ENCODE results near the gene RPE65. TPM values are rescaled to one million over a fixed set of nuclear protein-coding genes. Genes with fewer than 3 reads are reported as not detected.

Gene RPE65
- total RNA-seq, 1 experiment from 2014 or later, result not detected

DNA sequence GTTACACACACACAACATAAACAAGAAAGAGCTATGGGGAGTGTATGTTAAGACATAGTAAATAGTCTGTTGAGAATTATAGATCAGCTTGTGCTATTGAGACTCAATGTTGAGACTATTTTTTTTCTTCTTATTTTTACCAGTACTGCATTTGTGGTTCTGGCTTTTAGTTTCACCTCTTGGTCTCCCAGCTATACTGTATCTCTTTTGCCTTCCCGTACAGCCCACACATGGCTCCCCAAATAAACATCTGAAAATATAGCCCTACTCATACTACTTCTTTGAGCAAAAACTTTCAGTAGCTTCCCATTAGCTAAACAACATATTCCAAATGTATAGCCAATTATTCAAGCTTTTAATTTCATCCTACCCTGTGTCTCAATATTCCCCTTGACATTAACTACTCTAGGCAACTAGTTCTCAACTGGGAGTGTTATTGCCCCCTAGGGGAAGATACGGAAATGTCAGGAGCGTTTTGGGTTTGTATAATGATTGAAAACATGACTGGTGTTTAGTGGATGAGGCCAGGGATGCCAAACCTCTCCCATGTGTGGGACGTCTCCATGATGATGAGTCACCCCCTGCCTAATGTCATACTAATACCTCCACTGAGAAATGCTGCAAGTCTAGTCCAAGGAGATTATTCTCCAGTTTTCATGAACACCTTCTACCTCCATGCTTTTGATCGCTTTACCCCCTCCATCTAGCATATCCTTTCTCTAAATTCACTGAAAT lies 6.8 kb downstream of the RPE65 start:
- Mint-ChIP-seq H3K27me3 (ENCODE audit: low read depth) (no peaks in the 10 kb centered on the region), H3K4me1 (peaks cover 13% of the 10 kb centered on the region), H3K27ac (no peak overlapping the region), H3K4me3 (no peak overlapping the region), H3K9me3 (no peaks in the 10 kb centered on the region), H3K36me3 (no peaks in the 10 kb centered on the region)
- TF ChIP-seq ZNF671 (CRISPR knock-in tag; IDR thresholded peaks at IDR 0.05) (no peak), MXD4 (CRISPR knock-in tag; IDR thresholded peaks at IDR 0.05; ENCODE audit: borderline replicate concordance) (no peak)
- TF ChIP-seq, protein P1, sequence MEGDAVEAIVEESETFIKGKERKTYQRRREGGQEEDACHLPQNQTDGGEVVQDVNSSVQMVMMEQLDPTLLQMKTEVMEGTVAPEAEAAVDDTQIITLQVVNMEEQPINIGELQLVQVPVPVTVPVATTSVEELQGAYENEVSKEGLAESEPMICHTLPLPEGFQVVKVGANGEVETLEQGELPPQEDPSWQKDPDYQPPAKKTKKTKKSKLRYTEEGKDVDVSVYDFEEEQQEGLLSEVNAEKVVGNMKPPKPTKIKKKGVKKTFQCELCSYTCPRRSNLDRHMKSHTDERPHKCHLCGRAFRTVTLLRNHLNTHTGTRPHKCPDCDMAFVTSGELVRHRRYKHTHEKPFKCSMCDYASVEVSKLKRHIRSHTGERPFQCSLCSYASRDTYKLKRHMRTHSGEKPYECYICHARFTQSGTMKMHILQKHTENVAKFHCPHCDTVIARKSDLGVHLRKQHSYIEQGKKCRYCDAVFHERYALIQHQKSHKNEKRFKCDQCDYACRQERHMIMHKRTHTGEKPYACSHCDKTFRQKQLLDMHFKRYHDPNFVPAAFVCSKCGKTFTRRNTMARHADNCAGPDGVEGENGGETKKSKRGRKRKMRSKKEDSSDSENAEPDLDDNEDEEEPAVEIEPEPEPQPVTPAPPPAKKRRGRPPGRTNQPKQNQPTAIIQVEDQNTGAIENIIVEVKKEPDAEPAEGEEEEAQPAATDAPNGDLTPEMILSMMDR (IDR thresholded peaks at IDR 0.05), result peak; percentile 50
- TF ChIP-seq, protein P2, sequence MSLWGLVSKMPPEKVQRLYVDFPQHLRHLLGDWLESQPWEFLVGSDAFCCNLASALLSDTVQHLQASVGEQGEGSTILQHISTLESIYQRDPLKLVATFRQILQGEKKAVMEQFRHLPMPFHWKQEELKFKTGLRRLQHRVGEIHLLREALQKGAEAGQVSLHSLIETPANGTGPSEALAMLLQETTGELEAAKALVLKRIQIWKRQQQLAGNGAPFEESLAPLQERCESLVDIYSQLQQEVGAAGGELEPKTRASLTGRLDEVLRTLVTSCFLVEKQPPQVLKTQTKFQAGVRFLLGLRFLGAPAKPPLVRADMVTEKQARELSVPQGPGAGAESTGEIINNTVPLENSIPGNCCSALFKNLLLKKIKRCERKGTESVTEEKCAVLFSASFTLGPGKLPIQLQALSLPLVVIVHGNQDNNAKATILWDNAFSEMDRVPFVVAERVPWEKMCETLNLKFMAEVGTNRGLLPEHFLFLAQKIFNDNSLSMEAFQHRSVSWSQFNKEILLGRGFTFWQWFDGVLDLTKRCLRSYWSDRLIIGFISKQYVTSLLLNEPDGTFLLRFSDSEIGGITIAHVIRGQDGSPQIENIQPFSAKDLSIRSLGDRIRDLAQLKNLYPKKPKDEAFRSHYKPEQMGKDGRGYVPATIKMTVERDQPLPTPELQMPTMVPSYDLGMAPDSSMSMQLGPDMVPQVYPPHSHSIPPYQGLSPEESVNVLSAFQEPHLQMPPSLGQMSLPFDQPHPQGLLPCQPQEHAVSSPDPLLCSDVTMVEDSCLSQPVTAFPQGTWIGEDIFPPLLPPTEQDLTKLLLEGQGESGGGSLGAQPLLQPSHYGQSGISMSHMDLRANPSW (CRISPR knock-in tag; conservative IDR thresholded peaks at IDR 0.05; ENCODE audit: low read depth), result no peak
- ATAC-seq (peak; percentile 85), DNase-seq (ENCODE audit: low spot score) (peak; percentile 48)
- ChIA-PET CTCF (interaction anchor here (0.7 to 2.1 kb wide), 8 partner anchors 10 to 326 kb away, joined by 3 to 11 read pairs (median 4); no protein-coding TSS in a partner anchor), POLR2A (no interaction called here)

- Mint-ChIP-seq H3K27me3 (ENCODE audit: low read depth) (no peaks in the 10 kb centered on the region), H3K4me3 (no peak overlapping the region), H3K4me1 (peaks cover 18% of the 10 kb centered on the region), H3K27ac (no peak overlapping the region), H3K36me3 (no peaks in the 10 kb centered on the region), H3K9me3 (no peaks in the 10 kb centered on the region)
- DNase-seq (ENCODE audit: low spot score) (no peak), ATAC-seq (peak; percentile 33)
- POLR2A ChIA-PET, result no interaction called here
- CTCF ChIA-PET, result interaction anchor here (1.0 to 2.1 kb wide), 4 partner anchors 10 to 325 kb away, joined by 3 to 11 read pairs (median 4); no protein-coding TSS in a partner anchor
- TF ChIP-seq, protein P3, sequence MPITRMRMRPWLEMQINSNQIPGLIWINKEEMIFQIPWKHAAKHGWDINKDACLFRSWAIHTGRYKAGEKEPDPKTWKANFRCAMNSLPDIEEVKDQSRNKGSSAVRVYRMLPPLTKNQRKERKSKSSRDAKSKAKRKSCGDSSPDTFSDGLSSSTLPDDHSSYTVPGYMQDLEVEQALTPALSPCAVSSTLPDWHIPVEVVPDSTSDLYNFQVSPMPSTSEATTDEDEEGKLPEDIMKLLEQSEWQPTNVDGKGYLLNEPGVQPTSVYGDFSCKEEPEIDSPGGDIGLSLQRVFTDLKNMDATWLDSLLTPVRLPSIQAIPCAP (CRISPR knock-in tag; IDR thresholded peaks at IDR 0.05), result no peak
- TF ChIP-seq FOXJ3 (CRISPR knock-in tag; IDR thresholded peaks at IDR 0.05; ENCODE audit: borderline replicate concordance) (no peak), ZNF281 (CRISPR knock-in tag; IDR thresholded peaks at IDR 0.05) (no peak), SMAD4 (CRISPR knock-in tag; IDR thresholded peaks at IDR 0.05) (no peak), E2F4 (CRISPR knock-in tag; IDR thresholded peaks at IDR 0.05; ENCODE audit: borderline replicate concordance, low read depth) (no peak), ATF3 (CRISPR knock-in tag; conservative IDR thresholded peaks at IDR 0.05) (no peak), NFE2L1 (CRISPR knock-in tag; IDR thresholded peaks at IDR 0.05) (no peak)
- TF ChIP-seq, protein P4, sequence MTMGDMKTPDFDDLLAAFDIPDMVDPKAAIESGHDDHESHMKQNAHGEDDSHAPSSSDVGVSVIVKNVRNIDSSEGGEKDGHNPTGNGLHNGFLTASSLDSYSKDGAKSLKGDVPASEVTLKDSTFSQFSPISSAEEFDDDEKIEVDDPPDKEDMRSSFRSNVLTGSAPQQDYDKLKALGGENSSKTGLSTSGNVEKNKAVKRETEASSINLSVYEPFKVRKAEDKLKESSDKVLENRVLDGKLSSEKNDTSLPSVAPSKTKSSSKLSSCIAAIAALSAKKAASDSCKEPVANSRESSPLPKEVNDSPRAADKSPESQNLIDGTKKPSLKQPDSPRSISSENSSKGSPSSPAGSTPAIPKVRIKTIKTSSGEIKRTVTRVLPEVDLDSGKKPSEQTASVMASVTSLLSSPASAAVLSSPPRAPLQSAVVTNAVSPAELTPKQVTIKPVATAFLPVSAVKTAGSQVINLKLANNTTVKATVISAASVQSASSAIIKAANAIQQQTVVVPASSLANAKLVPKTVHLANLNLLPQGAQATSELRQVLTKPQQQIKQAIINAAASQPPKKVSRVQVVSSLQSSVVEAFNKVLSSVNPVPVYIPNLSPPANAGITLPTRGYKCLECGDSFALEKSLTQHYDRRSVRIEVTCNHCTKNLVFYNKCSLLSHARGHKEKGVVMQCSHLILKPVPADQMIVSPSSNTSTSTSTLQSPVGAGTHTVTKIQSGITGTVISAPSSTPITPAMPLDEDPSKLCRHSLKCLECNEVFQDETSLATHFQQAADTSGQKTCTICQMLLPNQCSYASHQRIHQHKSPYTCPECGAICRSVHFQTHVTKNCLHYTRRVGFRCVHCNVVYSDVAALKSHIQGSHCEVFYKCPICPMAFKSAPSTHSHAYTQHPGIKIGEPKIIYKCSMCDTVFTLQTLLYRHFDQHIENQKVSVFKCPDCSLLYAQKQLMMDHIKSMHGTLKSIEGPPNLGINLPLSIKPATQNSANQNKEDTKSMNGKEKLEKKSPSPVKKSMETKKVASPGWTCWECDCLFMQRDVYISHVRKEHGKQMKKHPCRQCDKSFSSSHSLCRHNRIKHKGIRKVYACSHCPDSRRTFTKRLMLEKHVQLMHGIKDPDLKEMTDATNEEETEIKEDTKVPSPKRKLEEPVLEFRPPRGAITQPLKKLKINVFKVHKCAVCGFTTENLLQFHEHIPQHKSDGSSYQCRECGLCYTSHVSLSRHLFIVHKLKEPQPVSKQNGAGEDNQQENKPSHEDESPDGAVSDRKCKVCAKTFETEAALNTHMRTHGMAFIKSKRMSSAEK (CRISPR knock-in tag; IDR thresholded peaks at IDR 0.05; ENCODE audit: borderline replicate concordance), result no peak
- TF ChIP-seq, protein P5, sequence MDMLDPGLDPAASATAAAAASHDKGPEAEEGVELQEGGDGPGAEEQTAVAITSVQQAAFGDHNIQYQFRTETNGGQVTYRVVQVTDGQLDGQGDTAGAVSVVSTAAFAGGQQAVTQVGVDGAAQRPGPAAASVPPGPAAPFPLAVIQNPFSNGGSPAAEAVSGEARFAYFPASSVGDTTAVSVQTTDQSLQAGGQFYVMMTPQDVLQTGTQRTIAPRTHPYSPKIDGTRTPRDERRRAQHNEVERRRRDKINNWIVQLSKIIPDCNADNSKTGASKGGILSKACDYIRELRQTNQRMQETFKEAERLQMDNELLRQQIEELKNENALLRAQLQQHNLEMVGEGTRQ (CRISPR knock-in tag; IDR thresholded peaks at IDR 0.05), result no peak
- TF ChIP-seq, protein P6, sequence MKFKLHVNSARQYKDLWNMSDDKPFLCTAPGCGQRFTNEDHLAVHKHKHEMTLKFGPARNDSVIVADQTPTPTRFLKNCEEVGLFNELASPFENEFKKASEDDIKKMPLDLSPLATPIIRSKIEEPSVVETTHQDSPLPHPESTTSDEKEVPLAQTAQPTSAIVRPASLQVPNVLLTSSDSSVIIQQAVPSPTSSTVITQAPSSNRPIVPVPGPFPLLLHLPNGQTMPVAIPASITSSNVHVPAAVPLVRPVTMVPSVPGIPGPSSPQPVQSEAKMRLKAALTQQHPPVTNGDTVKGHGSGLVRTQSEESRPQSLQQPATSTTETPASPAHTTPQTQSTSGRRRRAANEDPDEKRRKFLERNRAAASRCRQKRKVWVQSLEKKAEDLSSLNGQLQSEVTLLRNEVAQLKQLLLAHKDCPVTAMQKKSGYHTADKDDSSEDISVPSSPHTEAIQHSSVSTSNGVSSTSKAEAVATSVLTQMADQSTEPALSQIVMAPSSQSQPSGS (CRISPR knock-in tag; IDR thresholded peaks at IDR 0.05; ENCODE audit: borderline replicate concordance, low read depth), result no peak
Measured at GRCh38 chr1:68442006-68442405, 7.7 kb downstream of the RPE65 start.

Data from WTC11 (cell line).